22Rv1 (cell line): ENCODE measurements around the gene HECW1.
"Not testable (repeated sequence)": the region's sequence is repeated elsewhere in the genome, so short reads cannot be mapped to it uniquely, and the experiment has no call there.

Experiments used
- H3K27ac ChIP-seq: fragments of 450-650 bp; 2 replicates; pipeline ENCODE4 v1.5.1; 2017
- CTCF ChIP-seq: fragments of 450-650 bp; IDR thresholded peaks from 2 replicates; pipeline ENCODE4 v1.5.1; 2017; ENCODE audit warnings: mild to moderate bottlenecking
- ZFX ChIP-seq: fragments of 450-650 bp; IDR thresholded peaks from 2 replicates; pipeline ENCODE4 v1.6.1; 2017; ENCODE audit warnings: antibody characterized with exemption, borderline replicate concordance

HECW1 gene

GRCh38 chr7:43562383-43562782, 449.9 kb downstream of the HECW1 start:
- TF ChIP-seq ZFX = no peak
- no peak for TF ChIP-seq CTCF

GRCh38 chr7:43565786-43566185, 453.3 kb downstream of the HECW1 start:
- H3K27ac ChIP-seq = no peak overlapping the region
- no peak for TF ChIP-seq ZFX
- TF ChIP-seq CTCF = no peak

More at GRCh38 chr7:43562383-43562782, 449.9 kb downstream of the HECW1 start:
- no peak overlapping the region for H3K27ac ChIP-seq

- no peak overlapping the region for H3K27ac ChIP-seq
- TF ChIP-seq ZFX (no peak), CTCF (no peak)
Observed at GRCh38 chr7:43568529-43568928, 456.1 kb downstream of the HECW1 start.

- H3K27ac ChIP-seq = no peak overlapping the region
- no peak for TF ChIP-seq CTCF
- TF ChIP-seq ZFX = no peak
Observed at GRCh38 chr7:43569424-43569823, 457.0 kb downstream of the HECW1 start.

- TF ChIP-seq CTCF = no peak
- no peak for TF ChIP-seq ZFX
- H3K27ac ChIP-seq = no peak overlapping the region
Observed at GRCh38 chr7:43570688-43571365, 458.4 kb downstream of the HECW1 start.

GRCh38 chr7:43572516-43573049, 460.1 kb downstream of the HECW1 start:
- TF ChIP-seq CTCF = no peak
- TF ChIP-seq ZFX = no peak
- no peak overlapping the region for H3K27ac ChIP-seq

- not testable (repeated sequence) for H3K27ac ChIP-seq
Observed at GRCh38 chr7:43573832-43574231, 461.4 kb downstream of the HECW1 start.

- no peak overlapping the region for H3K27ac ChIP-seq
- TF ChIP-seq ZFX (no peak), CTCF (no peak)
Observed at GRCh38 chr7:43575506-43575905, 463.1 kb downstream of the HECW1 start.
